Neural progenitor cell (in vitro differentiated cells): ENCODE data around the gene VPS13D. TPM values are rescaled to one million over a fixed set of nuclear protein-coding genes. Genes with fewer than 3 reads are reported as not detected.

ENCODE experiments used
- DNase-seq: peaks from one replicate; pipeline ENCODE4 v3.0.0-alpha.2; 2016; ENCODE audit warnings: low spot score
- H2AFZ ChIP-seq: fragments of 200-600 bp; sonication (generic); replicated peaks from 2 replicates; pipeline ENCODE4 v1.6.1; 2016; ENCODE audit warnings: antibody characterized with exemption
- H3F3A ChIP-seq: fragments of 200-600 bp; sonication (generic); 2 replicates; pipeline ENCODE4 v1.6.1; 2016; ENCODE audit warnings: antibody characterized with exemption, low read depth
- H3K27ac ChIP-seq: fragments of 200-600 bp; sonication (generic); 2 replicates; pipeline ENCODE4 v1.5.1; 2016; ENCODE audit warnings: mild to moderate bottlenecking
- H3K27me3 ChIP-seq: fragments of 200-600 bp; sonication (generic); 2 replicates; pipeline ENCODE4 v1.6.1; 2016; ENCODE audit warnings: mild to moderate bottlenecking, moderate library complexity
- H3K36me3 ChIP-seq: fragments of 200-600 bp; sonication (generic); 2 replicates; pipeline ENCODE4 v1.5.1; 2016
- H3K4me1 ChIP-seq: fragments of 200-600 bp; sonication (generic); 2 replicates; pipeline ENCODE4 v1.6.1; 2016; ENCODE audit warnings: mixed run types
- H3K4me2 ChIP-seq: fragments of 200-600 bp; sonication (generic); 2 replicates; pipeline ENCODE4 v1.6.1; 2016
- H3K4me3 ChIP-seq: fragments of 200-600 bp; sonication (generic); 2 replicates; pipeline ENCODE4 v1.5.1; 2016
- H3K79me2 ChIP-seq: fragments of 200-600 bp; sonication (generic); 2 replicates; pipeline ENCODE4 v1.6.1; 2016; ENCODE audit warnings: low read depth
- H3K9ac ChIP-seq: fragments of 200-600 bp; sonication (generic); 2 replicates; pipeline ENCODE4 v1.6.1; 2016
- H3K9me3 ChIP-seq: fragments of 200-600 bp; sonication (generic); 2 replicates; pipeline ENCODE4 v1.5.1; 2016; ENCODE audit warnings: low read depth
- H4K20me1 ChIP-seq: fragments of 200-600 bp; sonication (generic); 2 replicates; pipeline ENCODE4 v1.6.1; 2016; ENCODE audit warnings: low read depth
- H3K27ac Mint-ChIP-seq: 3 replicates; pipeline ENCODE4 v1.8.0; 2021; ENCODE audit warnings: mixed read lengths
- H3K27me3 Mint-ChIP-seq: 2 replicates; pipeline ENCODE4 v1.8.0; 2022; ENCODE audit warnings: low read depth, mild to moderate bottlenecking, inconsistent platforms, moderate library complexity, mixed read lengths; ENCODE audit not compliant: insufficient read depth
- H3K36me3 Mint-ChIP-seq: 3 replicates; pipeline ENCODE4 v1.8.0; 2021; ENCODE audit warnings: mixed read lengths
- H3K4me1 Mint-ChIP-seq: 3 replicates; pipeline ENCODE4 v1.8.0; 2021; ENCODE audit warnings: mixed read lengths
- H3K4me3 Mint-ChIP-seq: 3 replicates; pipeline ENCODE4 v1.8.0; 2021; ENCODE audit warnings: mild to moderate bottlenecking, moderate library complexity, mixed read lengths
- H3K9me3 Mint-ChIP-seq: 3 replicates; pipeline ENCODE4 v1.8.0; 2020; ENCODE audit warnings: mixed read lengths
- EZH2 ChIP-seq: fragments of 200-600 bp; sonication (generic); IDR thresholded peaks from 2 replicates; pipeline ENCODE4 v1.6.1; 2017; ENCODE audit warnings: antibody characterized with exemption, mild to moderate bottlenecking, moderate library complexity
- EZH2phosphoT487 ChIP-seq: fragments of 200-600 bp; sonication (generic); IDR thresholded peaks from 2 replicates; pipeline ENCODE4 v1.6.1; 2017; ENCODE audit warnings: antibody characterized with exemption
- total RNA-seq: library from RNA; depleted of rRNA; stranded (reverse); fragments of >200 nt; gene quantifications from 2 replicates; pipeline ENCODE4 v1.2.3, GENCODE V29; 2015; ENCODE audit warnings: low replicate concordance
- TF ChIP-seq, protein P1 (sequence below): fragments of 200-600 bp; sonication (generic); IDR thresholded peaks from 2 replicates; pipeline ENCODE4 v1.5.1; 2017; ENCODE audit warnings: antibody characterized with exemption, mild to moderate bottlenecking

The VPS13D gene
- total RNA-seq, 1 donor from 2014 or later, result 16.4 TPM

DNA sequence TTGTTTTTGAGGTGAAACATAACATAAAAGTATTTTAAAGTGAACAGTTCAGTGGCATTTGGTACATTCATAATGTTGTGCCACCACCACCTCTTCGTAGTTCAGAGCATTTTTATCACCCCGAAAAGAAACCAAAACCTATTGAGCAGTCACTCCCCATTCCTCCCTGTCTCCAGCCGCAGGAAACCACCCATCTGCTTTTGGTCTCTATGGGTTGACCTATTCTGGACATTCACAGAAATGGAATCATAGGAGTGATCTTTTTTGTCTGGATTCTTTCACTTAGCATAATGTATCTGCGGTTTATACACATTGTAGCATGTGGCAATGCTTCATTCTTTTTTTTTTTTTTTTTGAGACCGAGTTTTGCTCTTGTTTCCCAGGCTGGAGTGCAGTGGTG lies 141.2 kb downstream of the VPS13D start:
- no peaks in the 10 kb centered on the region for H4K20me1 ChIP-seq
- no peak for DNase-seq
- no peaks in the 10 kb centered on the region for H3K27me3 ChIP-seq
- peaks cover 3% of the 10 kb centered on the region for H3K27me3 Mint-ChIP-seq
- no peak overlapping the region for H3K4me3 Mint-ChIP-seq
- H3K27ac ChIP-seq, result no peak overlapping the region
- H2AFZ ChIP-seq, result no peak overlapping the region
- no peak overlapping the region for H3K9ac ChIP-seq
- H3K4me2 ChIP-seq, result no peak overlapping the region
- H3K9me3 ChIP-seq, result no peaks in the 10 kb centered on the region
- H3F3A ChIP-seq, result no peaks in the 10 kb centered on the region
- H3K4me3 ChIP-seq, result no peak overlapping the region
- no peaks in the 10 kb centered on the region for H3K9me3 Mint-ChIP-seq
- H3K36me3 Mint-ChIP-seq, result peaks cover 20% of the 10 kb centered on the region
- TF ChIP-seq EZH2, result no peak
- TF ChIP-seq, protein P1, sequence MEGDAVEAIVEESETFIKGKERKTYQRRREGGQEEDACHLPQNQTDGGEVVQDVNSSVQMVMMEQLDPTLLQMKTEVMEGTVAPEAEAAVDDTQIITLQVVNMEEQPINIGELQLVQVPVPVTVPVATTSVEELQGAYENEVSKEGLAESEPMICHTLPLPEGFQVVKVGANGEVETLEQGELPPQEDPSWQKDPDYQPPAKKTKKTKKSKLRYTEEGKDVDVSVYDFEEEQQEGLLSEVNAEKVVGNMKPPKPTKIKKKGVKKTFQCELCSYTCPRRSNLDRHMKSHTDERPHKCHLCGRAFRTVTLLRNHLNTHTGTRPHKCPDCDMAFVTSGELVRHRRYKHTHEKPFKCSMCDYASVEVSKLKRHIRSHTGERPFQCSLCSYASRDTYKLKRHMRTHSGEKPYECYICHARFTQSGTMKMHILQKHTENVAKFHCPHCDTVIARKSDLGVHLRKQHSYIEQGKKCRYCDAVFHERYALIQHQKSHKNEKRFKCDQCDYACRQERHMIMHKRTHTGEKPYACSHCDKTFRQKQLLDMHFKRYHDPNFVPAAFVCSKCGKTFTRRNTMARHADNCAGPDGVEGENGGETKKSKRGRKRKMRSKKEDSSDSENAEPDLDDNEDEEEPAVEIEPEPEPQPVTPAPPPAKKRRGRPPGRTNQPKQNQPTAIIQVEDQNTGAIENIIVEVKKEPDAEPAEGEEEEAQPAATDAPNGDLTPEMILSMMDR, result no peak
- TF ChIP-seq EZH2phosphoT487, result no peak
- no peak overlapping the region for H3K27ac Mint-ChIP-seq
- H3K79me2 ChIP-seq, result no peaks in the 10 kb centered on the region
- peaks cover 4% of the 10 kb centered on the region for H3K36me3 ChIP-seq
- H3K4me1 Mint-ChIP-seq, result peaks cover 16% of the 10 kb centered on the region
- H3K4me1 ChIP-seq, result peaks cover 24% of the 10 kb centered on the region

DNA sequence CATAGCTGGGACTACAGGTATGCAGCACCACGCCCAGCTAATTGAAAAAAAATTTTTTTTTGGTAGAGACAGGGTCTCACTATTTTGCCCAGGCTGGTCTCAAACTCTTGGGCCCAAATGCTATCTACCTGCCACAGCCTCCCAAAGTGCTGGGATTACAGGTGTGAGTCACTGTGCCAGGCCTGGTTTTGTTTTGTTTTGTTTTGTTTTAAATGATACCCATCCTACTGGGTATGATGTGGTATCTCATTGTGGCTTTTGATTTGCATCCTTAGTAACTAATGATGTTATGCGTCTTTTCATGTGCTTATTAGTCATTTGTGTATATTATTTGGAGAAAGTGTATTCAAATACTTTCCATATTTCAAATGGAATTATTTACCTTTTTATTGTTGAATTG lies 142.3 kb downstream of the VPS13D start:
- peaks cover 24% of the 10 kb centered on the region for H3K4me1 ChIP-seq
- Mint-ChIP-seq H3K27me3 (peaks cover 3% of the 10 kb centered on the region), H3K9me3 (no peaks in the 10 kb centered on the region), H3K27ac (no peak overlapping the region), H3K36me3 (peaks cover 20% of the 10 kb centered on the region), H3K4me1 (peaks cover 16% of the 10 kb centered on the region), H3K4me3 (no peak overlapping the region)
- no peak for DNase-seq
- TF ChIP-seq EZH2 (no peak), EZH2phosphoT487 (no peak)
- TF ChIP-seq, protein P1, result no peak
- H3K27me3 ChIP-seq, result no peaks in the 10 kb centered on the region
- H3K4me2 ChIP-seq, result no peak overlapping the region
- no peak overlapping the region for H2AFZ ChIP-seq
- no peak overlapping the region for H3K27ac ChIP-seq
- H3K4me3 ChIP-seq, result no peak overlapping the region
- no peaks in the 10 kb centered on the region for H3F3A ChIP-seq
- no peaks in the 10 kb centered on the region for H3K9me3 ChIP-seq
- H3K9ac ChIP-seq, result no peak overlapping the region
- no peaks in the 10 kb centered on the region for H3K79me2 ChIP-seq
- no peaks in the 10 kb centered on the region for H4K20me1 ChIP-seq
- peaks cover 4% of the 10 kb centered on the region for H3K36me3 ChIP-seq

- H3K4me1 Mint-ChIP-seq, result peaks cover 16% of the 10 kb centered on the region
Observed at GRCh38 chr1:12372761-12373160, 142.9 kb downstream of the VPS13D start.

More at GRCh38 chr1:12372761-12373160, 142.9 kb downstream of the VPS13D start:
- TF ChIP-seq EZH2phosphoT487 (no peak), EZH2 (no peak)
- TF ChIP-seq, protein P1, result no peak
- no peak for DNase-seq
- Histone ChIP-seq H3K27me3 (no peaks in the 10 kb centered on the region), H3K9ac (no peak overlapping the region), H2AFZ (no peak overlapping the region), H3K79me2 (no peaks in the 10 kb centered on the region), H4K20me1 (no peaks in the 10 kb centered on the region), H3F3A (no peaks in the 10 kb centered on the region), H3K4me2 (no peak overlapping the region), H3K4me1 (peaks cover 24% of the 10 kb centered on the region), H3K9me3 (no peaks in the 10 kb centered on the region), H3K36me3 (peaks cover 4% of the 10 kb centered on the region), H3K27ac (no peak overlapping the region), H3K4me3 (no peak overlapping the region)
- Mint-ChIP-seq H3K4me3 (no peak overlapping the region), H3K36me3 (peaks cover 20% of the 10 kb centered on the region), H3K27me3 (peaks cover 3% of the 10 kb centered on the region), H3K27ac (no peak overlapping the region), H3K9me3 (no peaks in the 10 kb centered on the region)
